NCI-H2107 (cell line): ENCODE data around the gene MSRB3.
"Not testable (repeated sequence)": the region's sequence is repeated elsewhere in the genome, so short reads cannot be mapped to it uniquely, and the experiment has no call there.

Experiments used
- DNase-seq: peaks from one replicate; lab custom pipeline; 2025; lab: John Stamatoyannopoulos, UW

MSRB3 gene

DNA sequence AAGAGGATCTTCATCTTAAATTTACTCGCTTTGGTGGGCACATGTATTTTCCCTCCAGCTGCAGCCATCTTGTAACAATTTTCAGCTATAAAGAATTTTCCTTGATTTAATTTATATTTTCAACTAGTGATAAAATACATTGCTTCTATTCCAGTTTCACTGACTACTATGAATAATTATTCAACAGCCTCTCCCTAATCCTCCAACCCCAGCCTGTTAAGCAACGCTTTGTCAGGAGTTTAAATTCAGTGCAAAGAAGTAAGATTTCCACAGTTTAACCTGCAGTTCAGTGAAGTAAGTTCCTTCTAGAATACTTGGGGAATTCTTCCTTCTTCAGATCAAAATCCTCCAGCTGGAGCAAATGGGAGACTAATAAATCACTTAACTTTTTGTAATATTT is 180.2 kb downstream of the MSRB3 start:
- DNase-seq = no peak

DNA sequence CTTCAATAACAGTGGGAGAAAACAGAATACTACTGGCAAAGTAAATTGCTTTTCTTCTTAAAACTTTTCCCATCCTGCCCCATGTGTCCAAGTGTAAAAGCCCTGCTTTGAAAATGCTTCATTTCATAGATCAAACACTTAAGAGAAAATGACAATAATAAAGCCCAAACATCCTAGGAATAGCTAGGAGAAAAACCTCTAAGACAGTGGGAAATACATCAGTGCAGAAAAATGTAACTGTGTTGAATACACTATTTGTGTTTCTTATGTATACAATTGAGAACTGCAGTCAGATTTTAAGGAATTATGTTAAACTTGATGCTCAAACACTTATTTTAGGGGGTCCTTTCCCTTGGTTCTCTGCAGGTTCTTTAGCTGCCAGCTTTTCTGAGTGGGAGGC is 181.1 kb downstream of the MSRB3 start:
- no peak for DNase-seq

DNA sequence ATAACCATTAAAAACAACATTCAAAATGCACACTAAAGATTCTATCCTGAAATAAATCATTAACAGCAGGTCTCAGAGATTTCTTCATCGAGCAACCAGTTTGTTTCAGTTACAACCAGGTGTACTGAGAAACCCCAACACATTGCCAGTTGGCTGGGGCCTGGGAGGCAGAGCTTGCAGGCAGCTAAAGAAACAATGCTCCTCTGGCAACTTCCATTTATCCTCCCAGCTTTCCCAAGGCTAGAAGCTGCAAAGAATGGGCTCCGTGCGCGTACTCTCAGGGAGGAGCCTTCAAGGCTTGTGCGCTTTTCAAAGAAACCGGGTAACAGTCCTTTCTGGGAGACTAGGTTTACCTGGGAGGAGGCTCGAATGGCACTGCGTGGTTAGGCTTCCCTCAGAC is 181.6 kb downstream of the MSRB3 start:
- no peak for DNase-seq

DNA sequence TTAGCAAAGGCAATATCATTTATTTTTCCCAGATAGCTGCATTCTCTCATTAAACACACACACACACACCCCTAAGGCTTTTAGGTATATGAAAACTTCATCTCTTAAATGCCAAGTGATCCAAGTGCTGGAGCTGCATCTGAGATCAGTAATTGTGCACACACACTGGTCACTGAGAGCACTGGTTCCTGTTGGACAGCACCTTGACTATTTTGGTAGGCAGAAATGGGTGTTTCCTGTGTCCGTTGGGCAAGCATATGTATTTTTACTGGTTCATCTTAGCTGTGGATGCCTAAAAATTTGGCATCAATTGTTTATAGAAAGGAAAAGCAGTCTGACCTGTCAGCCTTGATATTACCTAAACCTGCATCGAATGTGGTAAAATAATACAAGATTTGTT is 182.5 kb downstream of the MSRB3 start:
- DNase-seq = no peak

DNA sequence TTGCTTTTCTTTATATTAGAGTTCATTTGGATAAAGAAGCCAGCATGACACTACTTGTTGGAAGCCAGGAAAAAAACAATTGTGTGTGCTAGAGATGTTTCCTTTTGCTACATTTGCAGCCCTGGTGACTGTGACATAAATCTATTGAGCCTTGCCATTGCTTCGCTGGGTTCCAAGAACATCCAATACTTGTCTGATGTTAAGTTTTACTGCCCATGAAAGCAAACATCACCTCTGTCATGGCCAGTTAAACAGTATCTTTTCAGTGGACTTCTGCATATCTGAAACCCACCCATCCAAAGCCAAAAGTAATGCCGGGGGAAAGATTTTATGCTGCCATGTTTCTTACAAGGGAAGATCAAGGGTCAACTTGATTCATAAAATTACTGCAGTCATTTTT is 184.0 kb downstream of the MSRB3 start:
- no peak for DNase-seq

DNA sequence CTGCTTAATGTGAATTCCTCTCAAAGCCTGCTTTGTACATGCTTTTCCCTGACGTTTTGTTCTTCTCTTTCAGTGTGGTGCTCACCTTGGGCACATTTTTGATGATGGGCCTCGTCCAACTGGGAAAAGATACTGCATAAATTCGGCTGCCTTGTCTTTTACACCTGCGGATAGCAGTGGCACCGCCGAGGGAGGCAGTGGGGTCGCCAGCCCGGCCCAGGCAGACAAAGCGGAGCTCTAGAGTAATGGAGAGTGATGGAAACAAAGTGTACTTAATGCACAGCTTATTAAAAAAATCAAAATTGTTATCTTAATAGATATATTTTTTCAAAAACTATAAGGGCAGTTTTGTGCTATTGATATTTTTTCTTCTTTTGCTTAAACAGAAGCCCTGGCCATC is 184.6 kb downstream of the MSRB3 start:
- DNase-seq = no peak

DNA sequence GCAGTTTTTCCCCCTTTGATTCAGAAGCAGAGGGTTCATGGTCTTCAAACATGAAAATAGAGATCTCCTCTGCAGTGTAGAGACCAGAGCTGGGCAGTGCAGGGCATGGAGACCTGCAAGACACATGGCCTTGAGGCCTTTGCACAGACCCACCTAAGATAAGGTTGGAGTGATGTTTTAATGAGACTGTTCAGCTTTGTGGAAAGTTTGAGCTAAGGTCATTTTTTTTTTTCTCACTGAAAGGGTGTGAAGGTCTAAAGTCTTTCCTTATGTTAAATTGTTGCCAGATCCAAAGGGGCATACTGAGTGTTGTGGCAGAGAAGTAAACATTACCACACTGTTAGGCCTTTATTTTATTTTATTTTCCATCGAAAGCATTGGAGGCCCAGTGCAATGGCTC is 185.1 kb downstream of the MSRB3 start:
- DNase-seq = no peak

DNA sequence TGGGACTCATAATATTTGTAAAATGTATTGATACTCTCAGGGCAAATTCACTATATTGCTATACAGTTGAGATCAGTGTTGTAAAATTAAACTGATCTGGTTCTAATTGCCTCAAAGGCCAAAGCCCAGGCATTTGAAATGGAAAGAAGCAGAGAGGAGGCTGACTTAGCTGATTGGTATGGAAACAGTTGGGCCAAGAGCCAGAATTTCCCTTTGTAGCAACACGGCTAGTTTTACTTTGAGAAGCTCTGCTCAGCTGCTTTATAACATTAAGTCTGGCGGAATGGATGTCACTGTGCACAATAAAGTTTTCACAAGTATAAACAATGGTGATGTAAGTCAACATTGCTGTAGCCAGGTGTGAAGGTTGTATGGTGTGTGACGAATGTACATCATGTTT is 186.4 kb downstream of the MSRB3 start:
- DNase-seq = no peak

DNA sequence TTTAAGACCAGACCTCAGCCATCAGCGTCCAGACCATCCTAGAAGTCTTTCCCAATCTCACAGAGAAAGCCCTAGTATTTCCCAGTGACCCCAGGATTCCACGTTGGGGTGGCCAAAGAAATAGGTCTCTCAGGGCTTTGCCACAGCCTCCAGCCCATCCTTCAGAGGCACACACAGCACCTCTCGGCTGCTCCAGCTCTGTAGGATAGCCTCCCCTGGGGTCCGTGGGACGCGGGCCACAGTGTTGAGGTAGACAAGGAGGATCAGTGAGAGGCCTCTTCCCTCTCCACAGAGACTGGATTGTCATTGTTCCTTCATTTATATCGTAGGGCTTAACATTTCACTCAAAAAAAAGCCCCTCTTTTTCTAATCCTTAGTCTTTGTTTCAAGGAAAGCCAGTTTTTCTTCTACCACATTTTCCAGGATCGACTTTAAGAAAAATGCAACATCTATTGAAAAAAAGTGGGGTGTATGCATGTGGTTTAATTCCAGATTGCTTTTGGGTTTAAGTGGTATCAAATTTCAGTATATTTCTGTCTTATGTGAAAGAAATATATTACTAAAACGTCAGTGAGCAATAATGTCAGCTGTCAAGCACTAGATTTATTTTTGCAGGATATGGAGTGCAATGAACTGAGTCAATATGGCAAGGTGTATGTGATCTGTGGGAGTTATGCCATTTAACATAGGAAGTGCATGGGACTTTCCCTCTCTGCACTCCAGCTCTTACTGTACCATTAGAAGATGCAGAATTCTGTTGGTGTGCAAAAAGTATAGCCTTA is 187.5 kb downstream of the MSRB3 start:
- DNase-seq = no peak

DNA sequence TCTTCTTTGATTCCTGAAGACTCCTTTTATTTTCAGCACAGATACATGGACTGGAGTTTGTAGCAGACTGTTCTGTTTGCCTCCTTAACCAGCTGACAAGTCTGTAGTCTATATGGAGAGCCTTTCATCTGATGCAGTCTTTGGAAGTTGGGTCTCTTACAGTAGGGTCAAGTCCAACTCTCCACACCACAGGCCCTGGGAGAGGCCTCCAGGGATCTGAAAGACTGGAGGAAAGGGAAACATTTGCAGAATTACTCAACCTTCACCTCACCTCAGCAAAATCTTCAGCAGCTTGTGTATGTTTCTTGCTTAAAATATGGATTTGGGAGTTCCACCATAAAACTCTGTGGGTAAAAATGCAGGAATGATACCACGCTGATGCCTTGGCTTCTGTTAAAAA is 188.4 kb downstream of the MSRB3 start:
- no peak for DNase-seq

DNA sequence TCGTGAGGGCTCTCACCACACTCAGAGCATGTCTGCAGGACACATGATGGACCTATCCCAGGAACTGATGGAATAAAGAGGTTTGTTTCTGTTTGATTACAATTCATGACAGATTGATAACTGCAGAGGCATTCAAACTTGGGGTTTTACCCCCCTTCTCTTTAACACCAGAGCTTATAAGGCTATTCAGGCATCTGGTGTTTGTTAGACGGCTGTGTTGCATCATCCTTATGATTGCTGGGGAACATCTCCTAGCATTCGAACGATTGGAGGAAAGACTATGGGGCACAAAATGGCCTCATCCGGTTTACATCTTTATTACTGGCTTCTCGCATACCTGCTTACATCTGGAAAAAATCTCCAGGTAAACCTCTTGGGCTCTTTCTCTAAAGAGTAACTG is 191.8 kb downstream of the MSRB3 start:
- DNase-seq = no peak

DNA sequence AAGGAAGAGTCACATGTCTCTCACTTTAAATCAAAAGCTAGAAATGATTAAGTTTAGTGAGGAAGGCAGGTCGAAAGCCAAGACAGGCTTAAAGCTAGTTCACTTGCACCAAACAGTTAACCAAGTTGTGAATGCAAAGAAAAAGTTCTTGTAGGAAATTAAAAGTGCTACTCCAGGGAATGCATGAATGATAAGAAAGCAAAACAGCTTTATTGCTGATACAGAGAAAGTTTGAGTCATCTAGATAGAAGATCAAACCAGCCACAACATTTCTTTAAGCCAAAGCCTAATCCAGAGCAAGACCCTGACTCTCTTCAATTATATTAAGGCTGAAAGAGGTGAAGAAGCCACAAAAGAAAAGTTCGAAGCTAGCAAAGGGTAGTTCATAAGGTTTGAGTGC is 193.6 kb downstream of the MSRB3 start:
- DNase-seq = no peak

DNA sequence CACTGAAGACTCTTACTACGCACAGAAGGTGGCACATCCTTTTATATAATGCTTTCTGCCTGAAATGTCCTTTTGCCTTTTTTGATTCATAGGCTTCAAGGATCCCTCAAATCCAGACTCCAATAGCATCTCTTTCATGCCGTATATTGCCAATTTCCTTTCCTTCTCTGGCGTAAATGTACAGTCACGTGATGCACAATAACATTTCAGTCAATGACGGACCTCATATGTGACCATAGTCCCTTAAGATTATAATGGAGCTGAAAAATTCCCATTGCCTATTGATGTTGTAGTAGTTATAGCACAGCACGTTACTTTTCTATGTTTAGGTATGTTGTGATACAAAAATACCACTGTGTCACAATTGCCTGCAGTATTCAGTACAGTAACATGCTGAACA is 196.3 kb downstream of the MSRB3 start:
- DNase-seq = no peak

DNA sequence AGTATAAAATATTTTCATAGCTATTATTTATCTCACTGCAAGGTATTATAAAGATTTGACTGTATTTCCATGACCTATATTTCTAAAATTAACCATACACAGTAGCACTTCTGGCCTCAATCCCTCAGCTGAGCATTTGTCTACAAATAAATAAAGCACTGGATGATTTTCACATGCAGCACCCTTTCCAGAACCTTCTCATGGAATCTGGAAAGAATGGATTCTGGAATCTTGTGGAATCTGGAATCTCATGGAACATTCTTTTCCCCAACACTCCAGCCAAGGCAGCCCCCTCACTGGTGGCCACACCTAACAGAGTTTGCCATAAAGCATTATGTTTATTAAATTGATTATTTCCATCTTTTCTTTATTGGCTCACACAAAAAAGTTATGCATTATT is 199.2 kb downstream of the MSRB3 start:
- no peak for DNase-seq

DNA sequence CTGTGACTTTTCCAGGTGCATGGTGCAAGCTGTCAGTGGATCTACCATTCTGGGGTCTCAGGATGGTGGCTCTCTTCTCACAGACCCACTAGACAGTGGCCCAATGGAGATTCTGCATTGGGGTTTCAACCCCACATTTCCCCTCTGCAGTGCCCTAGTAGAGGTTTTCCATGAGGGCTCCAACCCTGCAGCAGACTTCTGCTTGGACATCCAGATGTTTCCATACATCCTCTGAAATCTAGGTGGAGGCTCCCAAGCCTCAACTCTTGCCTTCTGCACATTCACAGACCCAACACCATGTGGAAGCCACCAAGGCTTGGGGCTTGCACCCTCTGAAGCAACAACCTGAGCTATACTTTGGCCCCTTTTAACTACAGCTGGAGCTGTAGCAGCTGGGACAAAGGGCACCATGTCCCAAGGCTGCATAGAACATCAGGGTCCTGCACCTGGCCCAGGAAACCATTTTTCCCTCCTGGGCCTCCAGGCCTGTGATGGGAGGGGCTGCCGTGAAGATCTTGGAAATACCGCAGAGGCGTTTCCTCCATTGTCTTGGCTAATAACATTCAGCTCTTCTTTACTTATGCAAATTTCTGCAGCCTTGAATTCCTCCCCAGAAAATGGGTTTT is 205.5 kb downstream of the MSRB3 start:
- not testable (repeated sequence) for DNase-seq

DNA sequence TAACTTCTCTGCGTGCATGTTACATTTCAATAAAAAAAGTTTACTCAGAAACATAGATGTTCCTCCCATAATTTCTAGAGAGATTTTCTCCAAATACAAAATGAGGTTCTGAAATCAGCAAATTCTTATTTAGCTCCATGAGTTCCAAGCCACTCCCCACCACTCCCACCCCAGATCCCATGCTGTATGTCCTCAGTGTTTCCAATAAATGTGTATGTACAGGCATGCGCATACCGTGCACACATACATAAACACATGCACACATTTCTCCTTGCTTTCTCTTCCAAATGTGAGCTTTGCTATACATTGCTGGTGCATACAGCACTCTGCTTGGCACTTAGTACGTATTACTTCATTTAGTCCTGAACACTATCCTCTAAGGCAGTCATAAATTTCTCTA is 209.7 kb downstream of the MSRB3 start:
- DNase-seq = no peak

DNA sequence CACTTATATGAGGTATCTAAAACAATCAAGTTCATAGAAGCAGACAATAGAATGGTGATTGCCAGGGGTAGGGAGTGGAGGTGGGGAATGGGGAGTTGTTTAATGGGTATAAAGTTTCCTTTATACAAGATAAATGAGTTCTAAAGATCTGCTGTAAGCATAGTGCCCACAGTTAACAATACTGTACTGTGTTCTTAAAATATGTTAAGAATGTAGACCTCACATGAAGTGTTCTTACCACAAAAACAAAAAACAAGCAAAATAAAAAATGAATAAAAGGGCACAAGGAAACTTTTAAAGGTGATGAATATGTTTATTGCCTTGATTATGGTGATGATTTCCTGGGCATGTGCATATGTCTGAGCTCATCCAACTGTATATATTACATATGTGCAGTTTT is 211.8 kb downstream of the MSRB3 start:
- DNase-seq = no peak

DNA sequence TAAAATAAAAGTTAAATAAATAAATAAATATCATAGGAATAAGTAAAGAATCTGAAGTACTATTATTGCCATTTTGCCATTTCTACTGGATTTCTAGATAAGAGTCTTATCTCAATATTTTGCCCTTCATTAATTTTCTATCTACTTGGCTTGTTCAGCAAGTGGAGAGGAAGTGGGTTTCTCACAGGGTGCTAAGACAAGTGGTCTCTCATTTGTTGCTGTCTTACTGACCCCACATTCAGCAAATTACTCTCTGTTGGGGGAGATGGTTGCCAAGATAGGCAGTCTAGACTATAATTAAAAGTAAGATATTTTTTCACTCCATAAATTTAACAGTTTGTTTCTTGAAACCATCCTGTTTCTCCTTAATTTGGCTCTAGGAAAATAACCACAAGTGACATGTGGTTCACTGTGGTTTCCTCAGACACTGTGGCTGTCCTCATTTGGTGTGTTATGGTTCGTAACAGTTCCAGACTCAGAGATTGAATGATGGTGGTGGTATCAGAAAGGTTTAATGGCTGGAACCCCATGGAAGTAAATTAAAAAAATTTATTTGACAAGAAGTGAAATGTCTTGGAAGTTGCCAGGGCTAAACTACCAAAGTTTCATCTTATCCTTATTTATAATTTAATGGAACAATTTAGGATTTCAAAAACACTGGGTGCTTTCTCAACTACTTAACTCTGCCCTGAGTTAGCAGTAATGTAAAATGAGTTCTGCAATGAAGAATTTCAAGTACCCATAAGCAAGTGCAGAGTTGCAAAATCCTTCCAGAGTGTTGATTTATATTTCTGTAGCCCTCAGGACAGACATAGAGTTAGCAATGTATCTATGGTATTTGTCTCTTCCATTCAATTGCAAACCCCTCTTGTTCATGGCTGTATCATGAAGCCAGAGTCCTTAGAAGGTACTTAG is 214.8 kb downstream of the MSRB3 start:
- DNase-seq = no peak

DNA sequence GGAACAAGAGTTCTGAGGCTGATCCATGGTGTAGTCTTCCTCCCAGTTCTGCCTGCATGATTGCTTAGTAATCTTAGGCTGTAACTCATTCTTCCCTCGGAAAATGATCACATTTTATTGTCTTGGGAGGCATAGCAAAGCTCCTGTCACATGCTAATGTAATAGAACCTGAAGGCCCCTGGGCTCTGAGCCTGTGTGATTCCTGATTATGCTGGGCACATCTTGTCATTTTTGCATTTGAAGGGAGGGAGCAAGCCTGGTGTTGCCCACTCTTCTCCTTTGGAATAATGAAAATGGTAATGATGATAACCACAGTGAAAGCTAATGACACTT is 215.4 kb downstream of the MSRB3 start:
- no peak for DNase-seq

DNA sequence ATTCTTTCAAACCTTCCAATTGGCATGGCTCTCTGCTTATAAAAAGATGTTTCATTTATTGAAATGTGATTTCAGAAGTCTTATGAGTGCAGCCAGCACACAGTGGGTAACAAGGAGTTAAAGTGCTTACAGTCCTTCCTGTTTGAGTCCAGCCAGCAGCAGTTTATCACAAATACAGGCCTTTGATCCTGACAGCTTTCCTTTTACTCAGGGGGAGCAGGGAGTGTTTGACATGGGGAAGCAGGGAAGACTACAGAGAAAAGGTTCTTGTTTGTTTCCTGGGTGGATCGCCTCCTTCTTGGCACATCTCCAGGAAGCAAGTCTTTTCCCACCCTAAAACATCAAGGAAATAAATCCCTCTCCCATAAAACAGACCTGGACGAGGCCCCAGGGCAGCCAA is 216.1 kb downstream of the MSRB3 start:
- no peak for DNase-seq

DNA sequence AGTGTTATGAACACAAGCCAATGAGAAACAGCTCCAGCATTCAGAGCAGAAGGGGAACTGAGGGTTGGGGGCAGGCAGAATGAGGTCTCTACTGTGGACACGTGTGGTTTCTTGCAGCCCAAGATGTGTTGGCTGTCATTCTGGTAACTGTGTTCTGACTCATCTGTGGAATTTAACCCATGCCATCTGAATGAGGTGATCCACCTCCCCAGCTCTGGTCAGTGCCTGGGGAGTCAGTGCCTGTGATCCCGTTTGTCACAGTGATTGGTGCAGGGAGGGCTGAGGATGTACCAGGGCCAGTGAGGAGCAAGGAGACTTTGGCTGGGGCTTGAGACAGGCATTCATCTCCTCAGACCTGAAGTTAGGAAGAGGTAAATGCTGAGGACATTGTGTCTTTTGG is 216.8 kb downstream of the MSRB3 start:
- DNase-seq = no peak

DNA sequence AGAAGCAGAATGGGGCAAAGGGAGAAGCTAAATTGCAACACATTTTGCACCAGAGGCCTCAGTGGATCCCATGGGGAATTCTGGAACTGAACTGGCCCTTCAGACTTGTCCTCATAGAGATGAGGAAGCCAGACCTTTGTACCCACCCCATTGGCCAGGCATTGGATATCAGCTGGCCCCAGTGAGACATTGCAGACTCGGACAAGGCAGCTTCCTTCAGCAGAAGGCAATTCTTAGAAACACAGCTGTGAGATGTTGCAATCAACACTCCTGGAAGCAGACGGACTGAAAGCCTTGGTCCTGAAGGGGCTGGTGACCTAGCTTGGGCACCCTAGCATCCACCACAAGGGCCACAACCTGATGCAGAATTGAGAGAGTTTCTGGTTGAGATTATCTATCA is 218.1 kb downstream of the MSRB3 start:
- no peak for DNase-seq

DNA sequence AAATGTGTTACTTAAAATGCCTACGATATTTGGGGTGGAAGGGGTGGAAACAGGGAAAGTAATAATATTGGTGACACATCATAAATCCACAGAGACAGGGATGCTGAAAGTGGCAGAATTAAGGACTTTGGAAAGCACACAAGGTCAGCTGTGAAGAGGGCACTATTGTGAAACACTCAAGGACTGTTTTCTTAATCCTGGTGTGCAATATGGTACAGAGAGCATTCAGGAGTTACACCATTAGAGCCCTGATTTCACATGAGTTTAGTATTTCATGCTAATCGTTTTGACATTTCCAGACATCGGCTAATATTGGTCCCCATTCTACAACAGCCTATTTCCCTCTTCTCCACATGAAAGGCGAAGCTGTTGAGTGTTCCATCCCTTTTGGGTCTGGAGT is 219.2 kb downstream of the MSRB3 start:
- no peak for DNase-seq
